ENCODE data around the gene C16orf95.

Gene C16orf95

GRCh38 chr16:87353613-87354012, 36.4 kb upstream of the C16orf95 start:
- Histone ChIP-seq H4K20me1 (ENCODE audit: insufficient read depth, low read length) (no peaks in the 10 kb centered on the region; the same call in 1 of the 2 replicates), H3K4me3 (ENCODE audit: low read length) (no peak overlapping the region), H3K79me2 (ENCODE audit: low read length) (no peaks in the 10 kb centered on the region), H3K27ac (ENCODE audit: low read length) (no peak overlapping the region), H3K9me3 (ENCODE audit: insufficient read depth, low read length) (no peaks in the 10 kb centered on the region), H3K4me2 (ENCODE audit: low read length) (no peak overlapping the region), H2AFZ (ENCODE audit: low read depth, low read length) (no peak overlapping the region), H3K4me1 (ENCODE audit: low read length) (no peaks in the 10 kb centered on the region), H3K36me3 (replicated peaks; ENCODE audit: low read depth, low read length) (no peaks in the 10 kb centered on the region), H3K9ac (ENCODE audit: low read length) (no peak overlapping the region), H3K27me3 (ENCODE audit: low read depth, low read length) (no peaks in the 10 kb centered on the region)
- TF ChIP-seq CTCF (IDR thresholded peaks at IDR 0.05; ENCODE audit: low read depth, low read length) (no peak), EZH2phosphoT487 (IDR thresholded peaks at IDR 0.05; ENCODE audit: low read depth) (no peak)

- no peak overlapping the region for H3K27ac ChIP-seq (ENCODE audit: low read length)
- H3K79me2 ChIP-seq (ENCODE audit: low read length): no peaks in the 10 kb centered on the region
- no peaks in the 10 kb centered on the region for H3K27me3 ChIP-seq (ENCODE audit: low read depth, low read length)
- no peak overlapping the region for H3K9ac ChIP-seq (ENCODE audit: low read length)
- no peak overlapping the region for H3K4me3 ChIP-seq (ENCODE audit: low read length)
- TF ChIP-seq CTCF (IDR thresholded peaks at IDR 0.05; ENCODE audit: low read depth, low read length) (no peak), EZH2phosphoT487 (IDR thresholded peaks at IDR 0.05; ENCODE audit: low read depth) (no peak)
- H3K36me3 ChIP-seq (replicated peaks; ENCODE audit: low read depth, low read length): no peaks in the 10 kb centered on the region
- H3K9me3 ChIP-seq (ENCODE audit: insufficient read depth, low read length): no peaks in the 10 kb centered on the region
- no peaks in the 10 kb centered on the region for H3K4me1 ChIP-seq (ENCODE audit: low read length)
- H3K4me2 ChIP-seq (ENCODE audit: low read length): no peak overlapping the region
- H4K20me1 ChIP-seq (ENCODE audit: insufficient read depth, low read length): no peaks in the 10 kb centered on the region; the same call in 1 of the 2 replicates
- no peak overlapping the region for H2AFZ ChIP-seq (ENCODE audit: low read depth, low read length)
Observed at GRCh38 chr16:87352818-87353217, 35.6 kb upstream of the C16orf95 start.

- no peak overlapping the region for H3K9ac ChIP-seq (ENCODE audit: low read length)
- no peaks in the 10 kb centered on the region for H3K4me1 ChIP-seq (ENCODE audit: low read length)
- no peaks in the 10 kb centered on the region; the same call in 1 of the 2 replicates for H4K20me1 ChIP-seq (ENCODE audit: insufficient read depth, low read length)
- no peaks in the 10 kb centered on the region for H3K27me3 ChIP-seq (ENCODE audit: low read depth, low read length)
- no peaks in the 10 kb centered on the region for H3K36me3 ChIP-seq (replicated peaks; ENCODE audit: low read depth, low read length)
- H3K4me2 ChIP-seq (ENCODE audit: low read length): no peak overlapping the region
- H3K4me3 ChIP-seq (ENCODE audit: low read length): no peak overlapping the region
- H2AFZ ChIP-seq (ENCODE audit: low read depth, low read length): no peak overlapping the region
- H3K9me3 ChIP-seq (ENCODE audit: insufficient read depth, low read length): no peaks in the 10 kb centered on the region
- no peak overlapping the region for H3K27ac ChIP-seq (ENCODE audit: low read length)
- TF ChIP-seq CTCF (IDR thresholded peaks at IDR 0.05; ENCODE audit: low read depth, low read length) (no peak), EZH2phosphoT487 (IDR thresholded peaks at IDR 0.05; ENCODE audit: low read depth) (no peak)
- H3K79me2 ChIP-seq (ENCODE audit: low read length): no peaks in the 10 kb centered on the region
Observed at GRCh38 chr16:87351320-87351698, 34.1 kb upstream of the C16orf95 start.

- H4K20me1 ChIP-seq (ENCODE audit: insufficient read depth, low read length): no peaks in the 10 kb centered on the region; the same call in 1 of the 2 replicates
- no peak overlapping the region for H3K4me3 ChIP-seq (ENCODE audit: low read length)
- H3K36me3 ChIP-seq (replicated peaks; ENCODE audit: low read depth, low read length): no peaks in the 10 kb centered on the region
- no peaks in the 10 kb centered on the region for H3K79me2 ChIP-seq (ENCODE audit: low read length)
- no peaks in the 10 kb centered on the region for H3K4me1 ChIP-seq (ENCODE audit: low read length)
- no peak overlapping the region for H2AFZ ChIP-seq (ENCODE audit: low read depth, low read length)
- H3K27me3 ChIP-seq (ENCODE audit: low read depth, low read length): no peaks in the 10 kb centered on the region
- H3K27ac ChIP-seq (ENCODE audit: low read length): no peak overlapping the region
- no peaks in the 10 kb centered on the region for H3K9me3 ChIP-seq (ENCODE audit: insufficient read depth, low read length)
- no peak overlapping the region for H3K4me2 ChIP-seq (ENCODE audit: low read length)
- no peak overlapping the region for H3K9ac ChIP-seq (ENCODE audit: low read length)
- TF ChIP-seq CTCF (IDR thresholded peaks at IDR 0.05; ENCODE audit: low read depth, low read length) (no peak), EZH2phosphoT487 (IDR thresholded peaks at IDR 0.05; ENCODE audit: low read depth) (no peak)
Observed at GRCh38 chr16:87350681-87351319, 33.6 kb upstream of the C16orf95 start.

Measured in OCI-LY3 (cell line).